ENCODE data around the gene GPR160.

- no peak for TF ChIP-seq RFXANK (CRISPR knock-in tag; IDR thresholded peaks at IDR 0.05)
- TF ChIP-seq CTCF (CRISPR knock-in tag; IDR thresholded peaks at IDR 0.05), result no peak
- no peak for TF ChIP-seq ESRRA (CRISPR knock-in tag; IDR thresholded peaks at IDR 0.05; ENCODE audit: low read depth)
- TF ChIP-seq TBP (CRISPR knock-in tag; IDR thresholded peaks at IDR 0.05), result no peak
- TF ChIP-seq ZNF772 (CRISPR knock-in tag; IDR thresholded peaks at IDR 0.05), result no peak
- no peak for TF ChIP-seq POLR2AphosphoS5 (IDR thresholded peaks at IDR 0.05; ENCODE audit: low read depth, low read length)
- no peak for TF ChIP-seq TRAFD1 (CRISPR knock-in tag; IDR thresholded peaks at IDR 0.05; ENCODE audit: borderline replicate concordance)
- no peak for TF ChIP-seq ZNF263 (CRISPR knock-in tag; IDR thresholded peaks at IDR 0.05)
- TF ChIP-seq ATRX (CRISPR knock-in tag; IDR thresholded peaks at IDR 0.05; ENCODE audit: borderline replicate concordance), result no peak
- TF ChIP-seq GATAD2A (CRISPR knock-in tag; IDR thresholded peaks at IDR 0.05), result no peak
- no peak for TF ChIP-seq CCDC6 (CRISPR knock-in tag; IDR thresholded peaks at IDR 0.05)
- no peak for TF ChIP-seq HMG20B (CRISPR knock-in tag; conservative IDR thresholded peaks at IDR 0.05)
- TF ChIP-seq KAT7 (CRISPR knock-in tag; IDR thresholded peaks at IDR 0.05; ENCODE audit: borderline replicate concordance), result no peak
Observed at GRCh38 chr3:170092907-170093306, 55.1 kb downstream of the GPR160 start.
